AG04450 (cell line): ENCODE data around the gene TACC2. TPM values are rescaled to one million over a fixed set of nuclear protein-coding genes. Genes with fewer than 3 reads are reported as not detected.

Source experiments
- CTCF ChIA-PET: fragments of 300-600, 350-600 bp; formaldehyde crosslinking; extraction: SDS; loops from one replicate; lab custom pipeline; 2022; ENCODE audit warnings: antibody characterized with exemption, inconsistent platforms; lab: Charles Lee
- POLR2A ChIA-PET: fragments of 350-600 bp; formaldehyde crosslinking; extraction: SDS; loops from one replicate; lab custom pipeline; 2021; ENCODE audit warnings: antibody characterized with exemption, inconsistent platforms; lab: Yijun Ruan, JAX
- DNase-seq: peaks from one replicate; pipeline ENCODE4 v3.0.0-alpha.2; 2011; ENCODE audit warnings: low read depth, low spot score
- H3K27ac ChIP-seq: one replicate; pipeline ENCODE4 v1.5.1; 2012; ENCODE audit warnings: low read depth, low read length, control low read depth
- H3K27me3 ChIP-seq: one replicate; pipeline ENCODE4 v1.6.0; 2012; ENCODE audit warnings: low read length; ENCODE audit not compliant: control insufficient read depth, insufficient read depth
- H3K4me3 ChIP-seq: 2 replicates; pipeline ENCODE4 v1.5.1; 2011; ENCODE audit warnings: mild to moderate bottlenecking, low read depth, low read length, control low read depth
- H3K9me3 ChIP-seq: 2 replicates; pipeline ENCODE4 v1.5.1; 2012; ENCODE audit warnings: low read length; ENCODE audit not compliant: control insufficient read depth, insufficient read depth
- polyA plus RNA-seq: library from polyadenylated mRNA; depleted of rRNA; stranded (reverse); fragments of >200 nt; gene quantifications from 2 replicates; pipeline ENCODE4 v1.2.3, GENCODE V29; 2011
- TF ChIP-seq, protein P1 (sequence below): IDR thresholded peaks from 2 replicates; pipeline ENCODE4 v1.5.1; 2011; ENCODE audit warnings: low read depth, low read length, control low read depth, inconsistent platforms

The TACC2 gene
- polyA plus RNA-seq, 1 experiment = 16.8 TPM

DNA sequence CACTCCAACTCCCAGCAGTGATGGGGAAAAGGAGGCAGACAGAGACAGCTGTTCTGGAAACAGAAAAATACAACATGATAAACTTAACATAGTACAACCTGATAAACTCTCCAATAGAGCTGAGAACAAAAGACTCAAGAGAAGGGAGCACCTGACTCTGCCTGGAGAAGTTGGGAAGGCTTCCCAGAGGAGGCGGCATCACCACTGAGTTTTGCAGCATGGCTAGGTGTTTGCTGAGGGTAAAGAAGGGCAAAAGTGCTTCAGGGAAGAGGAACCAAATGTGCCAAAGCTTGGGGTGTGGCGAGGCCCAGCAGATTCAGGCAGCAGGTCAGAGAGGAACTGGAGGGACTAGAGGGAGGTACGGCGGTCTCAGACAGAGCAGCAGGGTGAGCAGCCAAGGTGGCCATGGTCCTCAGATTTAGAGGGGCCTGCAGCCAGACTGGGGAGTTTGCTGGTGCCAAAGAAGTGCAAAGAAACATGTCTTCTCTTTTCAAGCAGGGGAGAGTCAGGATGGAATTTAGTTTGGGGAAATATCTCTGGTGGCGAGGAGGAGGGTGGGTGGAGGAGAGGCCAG is 162.2 kb downstream of the TACC2 start:
- TF ChIP-seq, protein P1, sequence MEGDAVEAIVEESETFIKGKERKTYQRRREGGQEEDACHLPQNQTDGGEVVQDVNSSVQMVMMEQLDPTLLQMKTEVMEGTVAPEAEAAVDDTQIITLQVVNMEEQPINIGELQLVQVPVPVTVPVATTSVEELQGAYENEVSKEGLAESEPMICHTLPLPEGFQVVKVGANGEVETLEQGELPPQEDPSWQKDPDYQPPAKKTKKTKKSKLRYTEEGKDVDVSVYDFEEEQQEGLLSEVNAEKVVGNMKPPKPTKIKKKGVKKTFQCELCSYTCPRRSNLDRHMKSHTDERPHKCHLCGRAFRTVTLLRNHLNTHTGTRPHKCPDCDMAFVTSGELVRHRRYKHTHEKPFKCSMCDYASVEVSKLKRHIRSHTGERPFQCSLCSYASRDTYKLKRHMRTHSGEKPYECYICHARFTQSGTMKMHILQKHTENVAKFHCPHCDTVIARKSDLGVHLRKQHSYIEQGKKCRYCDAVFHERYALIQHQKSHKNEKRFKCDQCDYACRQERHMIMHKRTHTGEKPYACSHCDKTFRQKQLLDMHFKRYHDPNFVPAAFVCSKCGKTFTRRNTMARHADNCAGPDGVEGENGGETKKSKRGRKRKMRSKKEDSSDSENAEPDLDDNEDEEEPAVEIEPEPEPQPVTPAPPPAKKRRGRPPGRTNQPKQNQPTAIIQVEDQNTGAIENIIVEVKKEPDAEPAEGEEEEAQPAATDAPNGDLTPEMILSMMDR = no peak
- H3K4me3 ChIP-seq = no peak overlapping the region
- no peaks in the 10 kb centered on the region for H3K9me3 ChIP-seq
- ChIA-PET POLR2A (no interaction called here), CTCF (interaction anchor here (1.1 kb wide), 1 partner anchor 9 kb away, joined by 5 read pairs; no protein-coding TSS in a partner anchor)
- no peak for DNase-seq
- H3K27me3 ChIP-seq = no peaks in the 10 kb centered on the region
- H3K27ac ChIP-seq = no peak overlapping the region

DNA sequence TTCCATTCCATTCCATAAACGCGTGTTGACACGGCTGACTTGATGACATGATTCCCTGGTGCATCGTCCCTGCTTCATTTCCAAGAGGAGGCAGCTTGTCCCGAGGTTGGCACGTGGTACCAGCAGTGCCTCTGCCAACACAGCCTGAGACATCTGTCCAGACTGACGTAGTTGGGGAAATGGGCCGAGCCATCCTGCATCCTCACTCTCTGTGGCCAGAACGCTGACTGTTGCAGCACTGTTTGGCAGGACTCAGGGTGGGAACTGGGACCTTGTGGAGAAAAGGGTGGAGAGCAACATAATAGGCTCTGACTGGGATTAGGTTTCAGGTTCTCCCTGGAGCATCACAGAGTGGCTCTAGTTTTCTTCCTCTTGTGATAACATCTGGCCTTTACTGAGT is 163.6 kb downstream of the TACC2 start:
- Histone ChIP-seq H3K27ac (peak overlapping the region; percentile 21), H3K9me3 (no peaks in the 10 kb centered on the region), H3K27me3 (no peaks in the 10 kb centered on the region), H3K4me3 (no peak overlapping the region)
- ChIA-PET POLR2A (no interaction called here), CTCF (interaction anchor here (1.4 to 1.5 kb wide), 2 partner anchors 9 to 15 kb away, joined by 4 read pairs; no protein-coding TSS in a partner anchor)
- DNase-seq = no peak
- TF ChIP-seq, protein P1 = no peak

DNA sequence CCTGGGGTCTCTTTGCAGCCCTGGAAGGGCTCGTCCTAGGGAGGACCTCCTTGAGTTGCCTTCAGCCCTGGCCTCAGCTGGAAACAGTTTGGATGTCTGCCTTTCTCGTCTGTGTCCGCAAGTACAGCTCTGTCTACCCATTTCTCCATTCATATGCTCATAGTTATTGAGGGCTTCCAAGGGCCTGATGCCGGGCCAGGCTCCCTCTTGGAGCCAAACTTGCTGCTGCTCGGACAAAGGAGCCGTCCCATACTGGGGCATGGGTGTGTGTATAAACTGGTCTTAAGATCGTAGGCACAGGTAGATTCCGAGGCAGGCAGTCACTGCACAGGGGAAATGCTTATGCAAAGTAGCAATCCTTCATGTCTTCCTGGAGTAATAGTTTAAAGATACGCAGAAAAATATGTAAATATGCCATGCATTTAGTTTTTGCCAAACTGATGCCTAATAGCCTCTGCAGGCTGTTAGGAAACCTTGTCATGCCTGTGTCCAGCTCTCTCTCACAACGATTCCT is 165.1 kb downstream of the TACC2 start:
- CTCF ChIA-PET = interaction anchor here (1.4 kb wide), 1 partner anchor 13 kb away, joined by 4 read pairs; no protein-coding TSS in a partner anchor
- H3K9me3 ChIP-seq = no peaks in the 10 kb centered on the region
- H3K27me3 ChIP-seq = no peaks in the 10 kb centered on the region
- peak overlapping the region; percentile 84 for H3K27ac ChIP-seq
- POLR2A ChIA-PET = no interaction called here
- no peak for DNase-seq
- H3K4me3 ChIP-seq = no peak overlapping the region
- TF ChIP-seq, protein P1 = no peak

- TF ChIP-seq, protein P1 = 0 out of 2 replicates have a peak, but pooled peaks have one; percentile 1
- ChIA-PET POLR2A (interaction anchor here (0.6 kb wide), 1 partner anchor 9 kb away, joined by 3 read pairs; no protein-coding TSS in a partner anchor), CTCF (no interaction called here)
- Histone ChIP-seq H3K27ac (peak overlapping the region; percentile 84), H3K27me3 (no peaks in the 10 kb centered on the region), H3K4me3 (peak overlapping the region; percentile 38), H3K9me3 (no peaks in the 10 kb centered on the region)
- peak; percentile 57 for DNase-seq
Measured at GRCh38 chr10:122154545-122155366, 165.8 kb downstream of the TACC2 start.
